ENCODE results near the gene TRIP12.
"Not testable (repeated sequence)": the region's sequence is repeated elsewhere in the genome, so short reads cannot be mapped to it uniquely, and the experiment has no call there.

The TRIP12 gene

GRCh38 chr2:229752970-229753729 is 168.7 kb downstream of the TRIP12 start:
- DNase-seq: no peak

GRCh38 chr2:229749779-229750178 is 172.0 kb downstream of the TRIP12 start:
- DNase-seq: no peak

GRCh38 chr2:229748950-229749349 is 172.9 kb downstream of the TRIP12 start:
- no peak for DNase-seq

- DNase-seq: not testable (repeated sequence)
These were observed 179.1 kb downstream of the TRIP12 start for GRCh38 chr2:229742691-229743090.

- DNase-seq: no peak
These were observed 181.5 kb downstream of the TRIP12 start for GRCh38 chr2:229740279-229740678.

- DNase-seq: no peak
These were observed 183.7 kb downstream of the TRIP12 start for GRCh38 chr2:229738024-229738625.

GRCh38 chr2:229734410-229734809 is 187.4 kb downstream of the TRIP12 start:
- no peak for DNase-seq

- DNase-seq: no peak
These were observed 188.1 kb downstream of the TRIP12 start for GRCh38 chr2:229733611-229734245.

GRCh38 chr2:229732897-229733296 is 188.9 kb downstream of the TRIP12 start:
- DNase-seq: no peak

GRCh38 chr2:229731916-229732315 is 189.9 kb downstream of the TRIP12 start:
- no peak for DNase-seq

GRCh38 chr2:229731363-229731762 is 190.4 kb downstream of the TRIP12 start:
- DNase-seq: no peak

- DNase-seq: no peak
These were observed 193.4 kb downstream of the TRIP12 start for GRCh38 chr2:229728370-229728769.

GRCh38 chr2:229726643-229727042 is 195.2 kb downstream of the TRIP12 start:
- no peak for DNase-seq

- no peak for DNase-seq
These were observed 195.9 kb downstream of the TRIP12 start for GRCh38 chr2:229725716-229726574.

GRCh38 chr2:229723192-229723591 is 198.6 kb downstream of the TRIP12 start:
- DNase-seq: not testable (repeated sequence)

- peak; percentile 22 for DNase-seq
These were observed 201.7 kb downstream of the TRIP12 start for GRCh38 chr2:229719926-229720647.

GRCh38 chr2:229718057-229718456 is 203.8 kb downstream of the TRIP12 start:
- DNase-seq: no peak

- DNase-seq: peak; percentile 24
These were observed 205.8 kb downstream of the TRIP12 start for GRCh38 chr2:229715895-229716507.

GRCh38 chr2:229714736-229715541 is 206.9 kb downstream of the TRIP12 start:
- peak; percentile 67 for DNase-seq

- no peak for DNase-seq
These were observed 207.6 kb downstream of the TRIP12 start, which contains the start of gene DNER for GRCh38 chr2:229714080-229714735. DNER (minus strand) TSS chr2:229714555; CDS start chr2:229714423, 132 bp downstream.

All from NCI-H226 (cell line).